Heart left ventricle (tissue), 13 donors: Measurements from ENCODE around the gene FAM83F.

ENCODE experiments used
- POLR2A ChIP-seq, 2 donors: fragments of 450-650 bp; IDR thresholded peaks; one replicate each; pipeline ENCODE4 v1.6.1; 2017; ENCODE audit warnings: antibody characterized with exemption in 2 of 2, mild to moderate bottlenecking in 2 of 2, moderate library complexity in 2 of 2
- TF ChIP-seq, protein P1 (sequence below), 12 donors: fragments of 200-600 bp; sonication (generic) in 4 of 12; IDR thresholded peaks; one replicate each; pipeline versions ENCODE4 v1.5.0 to v1.8.0; 2018 to 2022; ENCODE audit warnings: antibody characterized with exemption in 12 of 12, mild to moderate bottlenecking in 5 of 12
- donor health status: ischemic (EF 13 %, LVEDD 7.1; RV severe dilation, severe dysfunction).
- donor health status: DM: no; HTN: yes; CAD: no.
- donor health status: DM: no; HTN: no; CAD: no.
- donor health status: ischemic (EF 25% LVEDD 6.9; RV normal size, moderate dysfunction).
- donor health status: ischemic (EF 25% LVEDD 5.7; RV mildly dilated, moderate dysfunction).
- donor health status: ischemic (EF 35%, LVEDD 5.7; RV mildly dilated, moderate dysfunction).
- donor health status: nonischemic (EF 11% LVEDD 7.7; RV severe dilation, severe dysfunction).
- donor health status: DM: yes; HTN: yes; CAD: no.
- donor health status: PGD.
- donor health status: ischemic (EF 29% LVEDD 5.4; RV normal size, mild dysfunction).
- donor health status: nonischemic (EF 23%, LVEDD 6.1; RV moderate dilation, normal function).

DNA sequence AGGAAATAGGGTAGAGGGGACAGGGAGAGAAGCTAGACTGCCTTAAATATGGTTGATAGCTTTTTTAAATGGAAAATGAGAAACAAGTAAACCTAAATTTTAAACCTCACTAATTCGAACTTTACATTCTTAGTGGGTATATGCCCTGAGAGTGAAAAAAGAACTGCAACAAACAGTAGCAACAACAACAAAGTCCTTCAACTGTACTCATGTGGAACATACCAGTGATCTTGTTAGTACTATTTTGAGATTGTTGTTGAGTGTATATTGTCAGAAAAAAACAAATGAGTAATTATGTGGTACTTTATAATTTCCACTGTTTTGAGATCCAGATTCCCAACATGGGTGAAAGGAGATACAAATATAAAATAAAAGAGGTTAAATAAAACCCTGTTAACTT, 94.1 kb downstream of the FAM83F start:
- no peak for TF ChIP-seq POLR2A (IDR thresholded peaks at IDR 0.05)
- TF ChIP-seq, protein P1, sequence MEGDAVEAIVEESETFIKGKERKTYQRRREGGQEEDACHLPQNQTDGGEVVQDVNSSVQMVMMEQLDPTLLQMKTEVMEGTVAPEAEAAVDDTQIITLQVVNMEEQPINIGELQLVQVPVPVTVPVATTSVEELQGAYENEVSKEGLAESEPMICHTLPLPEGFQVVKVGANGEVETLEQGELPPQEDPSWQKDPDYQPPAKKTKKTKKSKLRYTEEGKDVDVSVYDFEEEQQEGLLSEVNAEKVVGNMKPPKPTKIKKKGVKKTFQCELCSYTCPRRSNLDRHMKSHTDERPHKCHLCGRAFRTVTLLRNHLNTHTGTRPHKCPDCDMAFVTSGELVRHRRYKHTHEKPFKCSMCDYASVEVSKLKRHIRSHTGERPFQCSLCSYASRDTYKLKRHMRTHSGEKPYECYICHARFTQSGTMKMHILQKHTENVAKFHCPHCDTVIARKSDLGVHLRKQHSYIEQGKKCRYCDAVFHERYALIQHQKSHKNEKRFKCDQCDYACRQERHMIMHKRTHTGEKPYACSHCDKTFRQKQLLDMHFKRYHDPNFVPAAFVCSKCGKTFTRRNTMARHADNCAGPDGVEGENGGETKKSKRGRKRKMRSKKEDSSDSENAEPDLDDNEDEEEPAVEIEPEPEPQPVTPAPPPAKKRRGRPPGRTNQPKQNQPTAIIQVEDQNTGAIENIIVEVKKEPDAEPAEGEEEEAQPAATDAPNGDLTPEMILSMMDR (IDR thresholded peaks at IDR 0.05): no peak
